ENCODE results near the gene HAUS1.
"Not testable (repeated sequence)": the region's sequence is repeated elsewhere in the genome, so short reads cannot be mapped to it uniquely, and the experiment has no call there.

HAUS1 gene

GRCh38 chr18:46084431-46084830 is 19.8 kb upstream of the HAUS1 start:
- TF ChIP-seq CTCF (IDR thresholded peaks at IDR 0.05; ENCODE audit: low read depth, low read length, missing control alignments) = no peak
- DNase-seq (ENCODE audit: extremely low read depth, low read depth) = no peak
- no peak overlapping the region for H3K4me3 ChIP-seq (replicated peaks; ENCODE audit: low read depth, low read length)

- H3K4me3 ChIP-seq (replicated peaks; ENCODE audit: low read depth, low read length); DNase-seq (ENCODE audit: extremely low read depth, low read depth): not testable (repeated sequence)
These were observed 15.7 kb upstream of the HAUS1 start for GRCh38 chr18:46088501-46088900.

- no peak for DNase-seq (ENCODE audit: extremely low read depth, low read depth)
- H3K4me3 ChIP-seq (replicated peaks; ENCODE audit: low read depth, low read length) = peak overlapping the region; percentile 20
- no peak for TF ChIP-seq CTCF (IDR thresholded peaks at IDR 0.05; ENCODE audit: low read depth, low read length, missing control alignments)
These were observed 8.7 kb upstream of the HAUS1 start for GRCh38 chr18:46095532-46095931.

GRCh38 chr18:46096651-46097300 is 7.4 kb upstream of the HAUS1 start:
- no peak for DNase-seq (ENCODE audit: extremely low read depth, low read depth)
- no peak for TF ChIP-seq CTCF (IDR thresholded peaks at IDR 0.05; ENCODE audit: low read depth, low read length, missing control alignments)
- peak overlapping the region; percentile 82 for H3K4me3 ChIP-seq (replicated peaks; ENCODE audit: low read depth, low read length)

GRCh38 chr18:46097431-46097800 is 6.8 kb upstream of the HAUS1 start:
- peak overlapping the region; percentile 82 for H3K4me3 ChIP-seq (replicated peaks; ENCODE audit: low read depth, low read length)
- no peak for DNase-seq (ENCODE audit: extremely low read depth, low read depth)
- no peak for TF ChIP-seq CTCF (IDR thresholded peaks at IDR 0.05; ENCODE audit: low read depth, low read length, missing control alignments)

- H3K4me3 ChIP-seq (replicated peaks; ENCODE audit: low read depth, low read length) = peak within 1 kb of the TSS; percentile 82
- no peak for TF ChIP-seq CTCF (IDR thresholded peaks at IDR 0.05; ENCODE audit: low read depth, low read length, missing control alignments)
- peak; percentile 39 for DNase-seq (ENCODE audit: extremely low read depth, low read depth)
These were observed 6.2 kb upstream of the HAUS1 start, which contains the start of gene ATP5F1A for GRCh38 chr18:46097801-46098615. TSS of gene ATP5F1A (minus strand) at chr18:46098296. CDS start at chr18:46098231, 65 bp downstream.

GRCh38 chr18:46098616-46098933 is 5.6 kb upstream of the HAUS1 start:
- no peak for TF ChIP-seq CTCF (IDR thresholded peaks at IDR 0.05; ENCODE audit: low read depth, low read length, missing control alignments)
- DNase-seq (ENCODE audit: extremely low read depth, low read depth) = no peak
- peak overlapping the region; percentile 82 for H3K4me3 ChIP-seq (replicated peaks; ENCODE audit: low read depth, low read length)

Measured in HFF-Myc (cell line).